Activated naive CD4-positive, alpha-beta T cell treated with anti-CD3 and anti-CD28 coated beads, Interleukin-2, amount 50 U/mL, for 16 hours (primary cell): ENCODE measurements around the gene GGTLC3.
"Not testable (repeated sequence)": the region's sequence is repeated elsewhere in the genome, so short reads cannot be mapped to it uniquely, and the experiment has no call there.

ENCODE experiments used
- DNase-seq: peaks from one replicate; pipeline ENCODE4 v3.0.0-alpha.2; 2020

The GGTLC3 gene

GRCh38 chr22:18512378-18512777 is 5.6 kb downstream of the GGTLC3 start:
- DNase-seq: not testable (repeated sequence)

- DNase-seq: not testable (repeated sequence)
These were observed 6.6 kb downstream of the GGTLC3 start for GRCh38 chr22:18511327-18511726.

- not testable (repeated sequence) for DNase-seq
These were observed 21.7 kb downstream of the GGTLC3 start for GRCh38 chr22:18496227-18496626.
